SK-N-SH treated with all-trans-retinoic acid at 6 μM for 48 hours (cell line): ENCODE data around the gene EML2.

Source experiments
- ATAC-seq: fragments of 200-7000 bp; cut with Tn5 transposase; 3 replicates; pipeline ENCODE4 v1.9.1; 2020; ENCODE audit warnings: mild to moderate bottlenecking, moderate library complexity
- ARNTL ChIP-seq: fragments of 450-650 bp; formaldehyde crosslinking; IDR thresholded peaks from 2 replicates; pipeline ENCODE4 v1.5.0; 2020; ENCODE audit warnings: low read depth, mild to moderate bottlenecking, moderate library complexity, borderline replicate concordance
- BACH2 ChIP-seq: fragments of 250-450 bp; sonication (Bioruptor Pico); IDR thresholded peaks from 2 replicates; pipeline ENCODE4 v1.9.0; 2021; ENCODE audit warnings: mild to moderate bottlenecking, borderline replicate concordance
- ESRRG ChIP-seq: fragments of 250-450 bp; sonication (Bioruptor Pico); IDR thresholded peaks from 2 replicates; pipeline ENCODE4 v1.6.1; 2021; ENCODE audit warnings: mild to moderate bottlenecking
- GLIS3 ChIP-seq: fragments of 250-450 bp; sonication (Bioruptor Pico); IDR thresholded peaks from 2 replicates; pipeline ENCODE4 v1.5.0; 2020; ENCODE audit warnings: mild to moderate bottlenecking, moderate library complexity
- ISL1 ChIP-seq: fragments of 250-450 bp; sonication (Bioruptor Pico); IDR thresholded peaks from 2 replicates; pipeline ENCODE4 v2.1.2; 2022; ENCODE audit warnings: mild to moderate bottlenecking, moderate library complexity
- OSR1 ChIP-seq: fragments of 250-450 bp; sonication (Bioruptor Pico); IDR thresholded peaks from 2 replicates; pipeline ENCODE4 v1.8.0; 2022; ENCODE audit warnings: moderate library complexity, mild to moderate bottlenecking, inconsistent platforms
- PPARA ChIP-seq: fragments of 250-450 bp; sonication (Bioruptor Pico); IDR thresholded peaks from 2 replicates; pipeline ENCODE4 v1.5.0; 2020; ENCODE audit warnings: mild to moderate bottlenecking, borderline replicate concordance
- RARB ChIP-seq: fragments of 250-450 bp; sonication (Bioruptor Pico); IDR thresholded peaks from 2 replicates; pipeline ENCODE4 v1.8.0; 2021; ENCODE audit warnings: mild to moderate bottlenecking, moderate library complexity
- TCF4 ChIP-seq: fragments of 250-450 bp; sonication (Bioruptor Pico); IDR thresholded peaks from 2 replicates; pipeline ENCODE4 v1.8.0; 2021; ENCODE audit warnings: mild to moderate bottlenecking, moderate library complexity, borderline replicate concordance
- TOX ChIP-seq: fragments of 250-450 bp; sonication (Bioruptor Pico); IDR thresholded peaks from 2 replicates; pipeline ENCODE4 v1.8.0; 2021; ENCODE audit warnings: mild to moderate bottlenecking, moderate library complexity, borderline replicate concordance
- ZFP3 ChIP-seq: fragments of 250-450 bp; sonication (Bioruptor Pico); IDR thresholded peaks from 2 replicates; pipeline ENCODE4 v1.5.0; 2020; ENCODE audit warnings: mild to moderate bottlenecking, moderate library complexity
- ZFP30 ChIP-seq: fragments of 450-650 bp; formaldehyde crosslinking; IDR thresholded peaks from 2 replicates; pipeline ENCODE4 v1.5.0; 2022; ENCODE audit warnings: mild to moderate bottlenecking, moderate library complexity
- ZNF565 ChIP-seq: fragments of 450-650 bp; formaldehyde crosslinking; conservative IDR thresholded peaks from 2 replicates; pipeline ENCODE4 v1.5.0; 2020; ENCODE audit warnings: low read depth, mild to moderate bottlenecking, moderate library complexity
- ZNF8 ChIP-seq: fragments of 450-650 bp; formaldehyde crosslinking; IDR thresholded peaks from 2 replicates; pipeline ENCODE4 v1.5.0; 2020; ENCODE audit warnings: mild to moderate bottlenecking, moderate library complexity
- TF ChIP-seq, protein P1 (sequence below): fragments of 250-450 bp; sonication (Bioruptor Pico); IDR thresholded peaks from 2 replicates; pipeline ENCODE4 v1.5.0; 2020; ENCODE audit warnings: mild to moderate bottlenecking, moderate library complexity
- TF ChIP-seq, protein P2 (sequence below): fragments of 250-450 bp; sonication (Bioruptor Pico); IDR thresholded peaks from 2 replicates; pipeline ENCODE4 v1.8.0; 2021; ENCODE audit warnings: low read depth, mild to moderate bottlenecking, moderate library complexity, borderline replicate concordance
- TF ChIP-seq, protein P3 (sequence below): fragments of 250-450 bp; sonication (Bioruptor Pico); IDR thresholded peaks from 2 replicates; pipeline ENCODE4 v1.5.1; 2021; ENCODE audit warnings: mild to moderate bottlenecking, moderate library complexity
- TF ChIP-seq, protein P4 (sequence below): fragments of 250-450 bp; sonication (Bioruptor Pico); IDR thresholded peaks from 2 replicates; pipeline ENCODE4 v1.8.0; 2020; ENCODE audit warnings: mild to moderate bottlenecking, moderate library complexity, borderline replicate concordance

The EML2 gene

DNA sequence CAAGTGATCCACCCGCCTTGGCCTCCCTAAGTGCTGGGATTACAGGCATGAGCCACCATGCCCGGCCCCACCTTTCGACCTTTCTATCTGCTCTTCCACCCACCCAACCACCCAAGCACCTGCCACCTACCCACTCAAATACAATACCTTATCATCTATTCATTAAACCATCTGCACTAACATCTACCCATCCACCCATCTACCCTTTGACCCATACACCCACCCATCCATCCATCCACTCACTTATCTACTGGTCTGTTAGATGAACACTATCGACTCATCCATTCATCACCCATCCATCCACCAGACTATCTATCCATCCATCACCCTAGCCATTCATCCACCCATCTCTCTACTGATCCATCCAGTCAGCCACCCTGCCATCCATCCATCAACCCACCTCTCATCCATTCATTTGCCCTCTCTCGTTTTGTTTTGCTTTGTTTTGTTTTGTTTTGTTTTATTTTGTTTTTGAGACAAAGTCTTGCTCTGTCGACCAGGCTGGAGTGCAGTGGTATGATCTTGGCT, 17.2 kb downstream of the EML2 start:
- no peak for ATAC-seq
- TF ChIP-seq OSR1 (CRISPR knock-in tag), result no peak

DNA sequence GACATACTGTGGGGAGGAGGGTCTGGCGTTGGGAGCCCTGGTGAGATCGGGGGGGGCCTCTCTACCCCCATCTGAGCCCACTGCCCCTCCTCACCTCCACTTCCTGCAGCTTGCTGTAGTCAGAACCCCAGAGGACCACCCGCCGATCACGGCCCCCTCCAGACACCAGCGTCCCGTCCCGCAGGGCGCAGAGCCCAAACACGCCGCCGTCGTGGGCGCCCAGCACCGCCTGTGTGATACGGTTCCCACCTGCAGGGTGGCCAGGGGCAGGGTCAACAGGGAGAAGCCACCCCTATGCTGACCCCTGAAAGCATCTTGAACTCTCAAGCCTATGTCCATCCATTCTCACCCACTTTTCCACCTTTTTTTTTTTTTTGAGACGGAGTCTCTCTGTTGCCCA, 17.8 kb downstream of the EML2 start:
- TF ChIP-seq OSR1 (CRISPR knock-in tag), result no peak
- TF ChIP-seq, protein P1, sequence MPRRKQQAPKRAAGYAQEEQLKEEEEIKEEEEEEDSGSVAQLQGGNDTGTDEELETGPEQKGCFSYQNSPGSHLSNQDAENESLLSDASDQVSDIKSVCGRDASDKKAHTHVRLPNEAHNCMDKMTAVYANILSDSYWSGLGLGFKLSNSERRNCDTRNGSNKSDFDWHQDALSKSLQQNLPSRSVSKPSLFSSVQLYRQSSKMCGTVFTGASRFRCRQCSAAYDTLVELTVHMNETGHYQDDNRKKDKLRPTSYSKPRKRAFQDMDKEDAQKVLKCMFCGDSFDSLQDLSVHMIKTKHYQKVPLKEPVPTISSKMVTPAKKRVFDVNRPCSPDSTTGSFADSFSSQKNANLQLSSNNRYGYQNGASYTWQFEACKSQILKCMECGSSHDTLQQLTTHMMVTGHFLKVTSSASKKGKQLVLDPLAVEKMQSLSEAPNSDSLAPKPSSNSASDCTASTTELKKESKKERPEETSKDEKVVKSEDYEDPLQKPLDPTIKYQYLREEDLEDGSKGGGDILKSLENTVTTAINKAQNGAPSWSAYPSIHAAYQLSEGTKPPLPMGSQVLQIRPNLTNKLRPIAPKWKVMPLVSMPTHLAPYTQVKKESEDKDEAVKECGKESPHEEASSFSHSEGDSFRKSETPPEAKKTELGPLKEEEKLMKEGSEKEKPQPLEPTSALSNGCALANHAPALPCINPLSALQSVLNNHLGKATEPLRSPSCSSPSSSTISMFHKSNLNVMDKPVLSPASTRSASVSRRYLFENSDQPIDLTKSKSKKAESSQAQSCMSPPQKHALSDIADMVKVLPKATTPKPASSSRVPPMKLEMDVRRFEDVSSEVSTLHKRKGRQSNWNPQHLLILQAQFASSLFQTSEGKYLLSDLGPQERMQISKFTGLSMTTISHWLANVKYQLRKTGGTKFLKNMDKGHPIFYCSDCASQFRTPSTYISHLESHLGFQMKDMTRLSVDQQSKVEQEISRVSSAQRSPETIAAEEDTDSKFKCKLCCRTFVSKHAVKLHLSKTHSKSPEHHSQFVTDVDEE (CRISPR knock-in tag), result no peak
- no peak for TF ChIP-seq TCF4 (CRISPR knock-in tag)
- TF ChIP-seq BACH2, result no peak
- no peak for TF ChIP-seq ZNF8 (CRISPR knock-in tag)
- TF ChIP-seq ZNF565 (CRISPR knock-in tag), result no peak
- TF ChIP-seq ISL1, result no peak
- no peak for TF ChIP-seq ZFP30
- TF ChIP-seq, protein P2, sequence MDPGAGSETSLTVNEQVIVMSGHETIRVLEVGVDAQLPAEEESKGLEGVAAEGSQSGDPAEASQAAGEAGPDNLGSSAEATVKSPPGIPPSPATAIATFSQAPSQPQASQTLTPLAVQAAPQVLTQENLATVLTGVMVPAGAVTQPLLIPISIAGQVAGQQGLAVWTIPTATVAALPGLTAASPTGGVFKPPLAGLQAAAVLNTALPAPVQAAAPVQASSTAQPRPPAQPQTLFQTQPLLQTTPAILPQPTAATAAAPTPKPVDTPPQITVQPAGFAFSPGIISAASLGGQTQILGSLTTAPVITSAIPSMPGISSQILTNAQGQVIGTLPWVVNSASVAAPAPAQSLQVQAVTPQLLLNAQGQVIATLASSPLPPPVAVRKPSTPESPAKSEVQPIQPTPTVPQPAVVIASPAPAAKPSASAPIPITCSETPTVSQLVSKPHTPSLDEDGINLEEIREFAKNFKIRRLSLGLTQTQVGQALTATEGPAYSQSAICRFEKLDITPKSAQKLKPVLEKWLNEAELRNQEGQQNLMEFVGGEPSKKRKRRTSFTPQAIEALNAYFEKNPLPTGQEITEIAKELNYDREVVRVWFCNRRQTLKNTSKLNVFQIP (CRISPR knock-in tag), result no peak
- TF ChIP-seq ARNTL, result no peak
- TF ChIP-seq, protein P3, sequence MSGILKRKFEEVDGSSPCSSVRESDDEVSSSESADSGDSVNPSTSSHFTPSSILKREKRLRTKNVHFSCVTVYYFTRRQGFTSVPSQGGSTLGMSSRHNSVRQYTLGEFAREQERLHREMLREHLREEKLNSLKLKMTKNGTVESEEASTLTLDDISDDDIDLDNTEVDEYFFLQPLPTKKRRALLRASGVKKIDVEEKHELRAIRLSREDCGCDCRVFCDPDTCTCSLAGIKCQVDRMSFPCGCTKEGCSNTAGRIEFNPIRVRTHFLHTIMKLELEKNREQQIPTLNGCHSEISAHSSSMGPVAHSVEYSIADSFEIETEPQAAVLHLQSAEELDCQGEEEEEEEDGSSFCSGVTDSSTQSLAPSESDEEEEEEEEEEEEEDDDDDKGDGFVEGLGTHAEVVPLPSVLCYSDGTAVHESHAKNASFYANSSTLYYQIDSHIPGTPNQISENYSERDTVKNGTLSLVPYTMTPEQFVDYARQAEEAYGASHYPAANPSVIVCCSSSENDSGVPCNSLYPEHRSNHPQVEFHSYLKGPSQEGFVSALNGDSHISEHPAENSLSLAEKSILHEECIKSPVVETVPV (CRISPR knock-in tag), result no peak
- TF ChIP-seq, protein P4, sequence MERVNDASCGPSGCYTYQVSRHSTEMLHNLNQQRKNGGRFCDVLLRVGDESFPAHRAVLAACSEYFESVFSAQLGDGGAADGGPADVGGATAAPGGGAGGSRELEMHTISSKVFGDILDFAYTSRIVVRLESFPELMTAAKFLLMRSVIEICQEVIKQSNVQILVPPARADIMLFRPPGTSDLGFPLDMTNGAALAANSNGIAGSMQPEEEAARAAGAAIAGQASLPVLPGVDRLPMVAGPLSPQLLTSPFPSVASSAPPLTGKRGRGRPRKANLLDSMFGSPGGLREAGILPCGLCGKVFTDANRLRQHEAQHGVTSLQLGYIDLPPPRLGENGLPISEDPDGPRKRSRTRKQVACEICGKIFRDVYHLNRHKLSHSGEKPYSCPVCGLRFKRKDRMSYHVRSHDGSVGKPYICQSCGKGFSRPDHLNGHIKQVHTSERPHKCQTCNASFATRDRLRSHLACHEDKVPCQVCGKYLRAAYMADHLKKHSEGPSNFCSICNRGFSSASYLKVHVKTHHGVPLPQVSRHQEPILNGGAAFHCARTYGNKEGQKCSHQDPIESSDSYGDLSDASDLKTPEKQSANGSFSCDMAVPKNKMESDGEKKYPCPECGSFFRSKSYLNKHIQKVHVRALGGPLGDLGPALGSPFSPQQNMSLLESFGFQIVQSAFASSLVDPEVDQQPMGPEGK (CRISPR knock-in tag), result no peak
- no peak for TF ChIP-seq TOX
- no peak for TF ChIP-seq PPARA (CRISPR knock-in tag)
- no peak for TF ChIP-seq ZFP3 (CRISPR knock-in tag)
- no peak for ATAC-seq

DNA sequence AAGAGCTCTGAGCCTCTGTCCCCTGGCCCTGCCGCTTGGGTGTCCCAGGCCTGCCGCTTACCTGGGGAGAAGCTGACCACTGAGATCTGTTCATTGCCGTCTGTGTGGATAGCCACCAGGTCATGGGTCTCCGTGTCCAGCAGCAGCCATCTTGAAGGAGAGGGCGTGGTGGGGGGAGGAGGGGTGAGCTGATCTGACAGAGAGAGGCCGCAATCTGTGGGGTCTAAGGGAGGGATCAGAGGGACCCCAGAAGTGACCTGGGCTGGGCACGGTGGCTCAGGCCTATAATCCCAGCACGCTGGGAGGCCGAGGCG, 22.5 kb downstream of the EML2 start:
- no peak for TF ChIP-seq OSR1 (CRISPR knock-in tag)
- no peak for TF ChIP-seq ARNTL
- no peak for TF ChIP-seq ISL1
- TF ChIP-seq, protein P1 (CRISPR knock-in tag), result no peak
- TF ChIP-seq, protein P4 (CRISPR knock-in tag), result no peak
- no peak for TF ChIP-seq ZNF8 (CRISPR knock-in tag)
- no peak for TF ChIP-seq BACH2
- no peak for TF ChIP-seq ESRRG (CRISPR knock-in tag)
- no peak for TF ChIP-seq ZFP30
- TF ChIP-seq TOX, result no peak
- TF ChIP-seq PPARA (CRISPR knock-in tag), result no peak
- no peak for TF ChIP-seq ZFP3 (CRISPR knock-in tag)
- TF ChIP-seq RARB, result no peak
- TF ChIP-seq GLIS3, result no peak
- TF ChIP-seq ZNF565 (CRISPR knock-in tag), result no peak
- ATAC-seq, result no peak
